UCSD-AML1 (cell line): Measurements from ENCODE around the gene RELT.

Source experiments
- DNase-seq: peaks from one replicate; lab custom pipeline; 2025; ENCODE audit not compliant: unreplicated experiment; lab: John Stamatoyannopoulos, UW

The RELT gene

DNA sequence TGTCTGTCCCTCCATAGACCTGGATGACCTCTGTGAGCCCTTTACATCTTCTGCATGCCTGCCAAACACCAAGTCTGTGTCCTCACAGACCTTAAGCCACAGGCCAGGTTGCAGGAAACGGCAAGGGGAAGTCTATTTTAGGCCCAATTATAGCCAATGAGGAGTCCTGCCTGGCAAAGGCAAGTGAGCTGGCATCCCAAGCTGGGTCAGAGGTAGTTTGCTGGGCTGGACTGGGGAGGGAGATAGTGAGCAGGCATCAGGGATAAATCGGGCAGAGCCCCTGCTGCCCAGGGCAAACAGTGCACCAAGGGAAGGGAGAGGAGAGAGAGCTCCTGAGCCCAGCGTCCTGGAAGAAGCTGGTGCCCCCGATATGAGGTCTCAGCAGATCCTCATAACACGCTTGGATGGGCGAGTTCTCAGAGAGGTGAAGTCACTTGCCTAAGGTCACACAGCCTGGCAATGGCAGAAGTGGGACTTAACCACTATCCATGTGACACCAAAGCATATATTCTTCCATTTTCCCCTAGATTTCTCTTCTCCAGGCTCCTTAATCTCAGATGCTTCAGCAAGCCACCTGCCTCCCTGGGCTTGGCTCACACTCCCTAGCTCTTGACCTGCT, 3.7 kb upstream of the RELT start:
- peak; percentile 54 for DNase-seq

DNA sequence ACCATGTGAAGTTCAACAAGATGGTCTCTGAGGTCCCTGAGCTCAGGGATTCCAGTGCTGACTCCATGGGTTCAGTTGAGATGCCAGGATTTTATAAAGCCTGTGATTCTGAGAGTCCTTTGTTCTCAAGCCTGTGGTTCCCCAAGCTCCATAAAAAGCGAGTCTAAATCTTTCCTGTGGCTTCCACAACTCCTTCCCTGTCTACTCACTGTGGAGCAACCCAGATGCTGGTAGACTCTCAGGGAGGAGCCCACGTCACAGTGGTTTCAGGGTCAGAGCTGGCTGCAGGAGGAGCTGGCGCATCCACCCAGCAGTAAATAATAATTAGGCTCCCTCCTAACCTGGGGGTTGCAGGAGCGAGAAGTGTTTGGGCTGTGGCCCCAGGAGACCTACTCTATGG, 2.0 kb upstream of the RELT start:
- DNase-seq, result no peak

DNA sequence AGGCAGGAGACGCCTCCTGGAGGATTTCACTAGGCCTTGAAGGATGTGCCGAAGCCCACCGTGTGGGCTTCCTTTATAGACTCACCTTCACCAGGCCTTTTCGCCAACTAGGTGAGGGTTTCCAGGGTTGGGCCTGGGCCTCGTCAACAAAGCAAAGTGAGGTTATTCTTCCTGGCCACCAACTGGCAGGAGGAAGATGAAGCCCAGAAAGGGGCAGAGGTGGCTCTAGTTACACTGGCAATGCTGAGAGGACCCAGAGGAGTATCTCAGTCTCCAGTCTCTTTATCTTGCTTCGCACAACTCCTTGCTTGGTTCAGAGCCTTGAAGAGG, 404 bp upstream of the RELT start:
- DNase-seq, result no peak

DNA sequence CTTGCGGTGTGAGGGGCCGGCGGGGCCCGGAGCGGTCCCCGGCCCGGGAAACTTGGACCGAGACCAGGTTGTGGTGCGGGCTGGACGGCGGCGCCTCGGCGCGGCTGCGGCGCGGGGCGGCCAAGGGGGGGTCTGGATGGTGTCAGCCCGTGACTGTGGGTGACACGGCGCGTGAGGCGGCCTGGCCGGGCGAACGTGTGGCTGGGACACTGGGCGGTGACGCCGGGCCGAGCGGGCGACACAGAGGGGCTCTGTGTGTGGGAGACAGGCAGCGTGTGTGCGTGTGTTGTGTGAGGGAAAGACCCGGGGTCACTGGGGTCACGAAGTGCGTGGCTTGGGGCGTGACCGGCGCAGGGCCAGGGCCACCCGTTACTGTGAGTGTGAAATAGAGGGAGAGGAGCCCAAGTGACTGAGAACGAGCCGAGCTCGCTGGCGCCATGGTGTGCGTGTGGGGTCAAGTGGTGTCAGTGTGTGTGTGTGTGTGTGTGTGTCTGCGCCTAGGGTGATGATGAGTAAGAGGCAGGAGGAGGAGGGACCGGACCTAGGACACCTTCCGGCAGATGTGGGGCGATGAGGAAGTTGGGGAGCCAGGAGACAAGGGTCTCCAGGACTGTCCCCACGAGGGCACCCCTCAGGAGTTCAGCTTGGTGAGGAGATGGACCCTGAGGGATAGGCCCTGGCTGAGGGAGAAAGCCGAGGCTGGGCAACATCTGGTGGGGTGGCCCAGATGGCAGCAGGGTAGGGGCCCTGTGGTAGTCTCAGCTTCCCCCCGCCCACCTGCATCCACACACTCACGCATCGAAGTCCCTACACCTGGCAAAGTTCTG, 817 bp downstream of the RELT start:
- peak; percentile 69 for DNase-seq

DNA sequence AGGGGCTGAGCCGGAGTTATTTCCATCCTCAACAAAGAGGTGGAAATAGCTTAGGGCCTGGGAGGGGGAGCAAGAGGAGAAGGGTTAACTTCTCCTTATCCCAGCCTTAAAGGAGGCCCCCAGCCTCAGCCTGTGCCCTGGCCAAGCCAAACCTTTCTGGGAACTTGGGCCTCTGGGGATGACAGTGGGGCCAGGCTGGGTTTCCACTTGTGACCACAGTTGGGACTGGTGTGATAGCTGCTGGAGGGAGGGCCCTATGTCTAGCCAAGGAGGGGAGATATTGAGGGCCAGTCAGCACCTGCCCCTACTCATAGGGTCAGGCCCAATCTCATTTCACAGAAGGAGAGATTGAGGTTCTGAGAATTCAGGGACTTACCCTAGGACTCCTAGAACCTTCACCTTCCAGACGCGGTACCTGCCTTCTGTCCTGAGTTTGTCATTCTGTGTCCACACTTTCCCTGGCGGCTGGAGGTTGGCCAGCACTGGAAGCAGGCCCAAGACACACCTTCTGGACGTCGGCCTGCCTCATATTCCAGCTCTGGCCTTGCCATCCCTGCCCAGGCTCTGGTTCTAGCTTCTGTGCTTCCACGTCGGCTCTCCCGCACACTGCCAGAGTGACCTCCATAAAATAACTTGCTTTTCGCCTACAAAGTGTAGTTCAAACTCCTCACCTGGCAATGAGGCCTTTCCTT, 3.1 kb downstream of the RELT start:
- no peak for DNase-seq

DNA sequence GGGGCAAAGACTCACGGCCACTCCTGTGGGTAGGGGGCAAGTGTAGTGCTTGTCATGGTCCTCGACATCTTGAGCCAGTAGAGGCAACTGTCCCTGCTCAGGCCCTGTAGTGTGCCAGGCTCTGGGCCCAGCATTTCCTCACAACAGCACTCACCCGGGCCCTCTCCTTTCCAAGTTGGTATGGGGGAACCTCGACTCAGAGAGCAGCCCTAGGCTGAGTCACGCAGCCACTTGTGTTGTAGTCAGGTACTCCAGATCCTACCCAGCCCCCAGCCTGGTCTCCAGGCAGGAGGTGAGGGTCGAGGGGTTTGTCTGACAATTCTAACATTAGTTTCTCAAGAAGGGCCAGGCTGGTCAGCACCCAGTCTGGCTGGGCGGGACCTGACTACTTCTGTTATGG, 4.1 kb downstream of the RELT start:
- no peak for DNase-seq

DNA sequence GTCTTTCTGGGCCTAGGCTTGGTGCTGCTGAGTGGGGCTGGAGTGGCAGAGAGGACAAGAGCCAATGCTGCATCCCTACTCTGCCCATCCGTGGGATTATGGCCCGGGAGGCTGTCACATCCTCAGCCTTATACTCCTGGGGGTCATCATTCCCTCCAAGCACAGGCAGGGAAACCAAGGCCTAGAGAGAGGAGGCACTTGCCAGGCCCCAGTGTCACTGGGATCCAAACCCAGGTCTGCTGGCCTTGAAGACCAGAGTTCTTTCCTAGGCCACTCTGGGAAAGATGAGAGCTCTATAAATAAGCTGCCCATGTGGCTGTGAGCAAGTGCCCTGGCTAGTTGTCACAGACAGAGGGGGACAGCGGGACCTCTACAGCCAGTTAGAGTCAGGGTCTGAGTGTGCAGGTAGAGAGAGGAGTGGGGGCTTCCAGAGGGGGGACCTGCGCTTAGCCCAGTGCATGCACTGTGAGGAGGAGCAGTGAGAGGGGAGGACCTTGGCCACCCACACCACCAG, 4.8 kb downstream of the RELT start:
- no peak for DNase-seq

DNA sequence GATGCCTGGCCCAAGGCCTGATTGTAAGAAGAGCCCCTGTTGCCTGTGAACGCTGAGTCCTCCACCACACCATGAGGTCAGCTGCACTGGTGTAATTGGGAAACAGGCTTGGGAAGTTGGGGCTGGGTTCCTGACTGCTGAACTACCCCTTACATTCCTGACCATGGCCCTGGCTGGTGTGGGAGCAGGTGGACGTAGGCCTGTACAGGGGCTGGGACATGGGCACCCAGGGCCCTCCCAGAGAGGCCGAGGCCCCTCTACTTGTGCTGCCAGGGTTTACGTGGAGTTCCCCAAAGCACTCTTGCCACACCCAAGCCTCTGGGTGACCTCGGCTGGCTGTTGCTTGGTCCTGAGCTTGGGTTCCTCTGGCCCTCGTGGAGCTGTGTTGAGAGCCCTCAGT, 5.4 kb downstream of the RELT start:
- DNase-seq, result no peak

DNA sequence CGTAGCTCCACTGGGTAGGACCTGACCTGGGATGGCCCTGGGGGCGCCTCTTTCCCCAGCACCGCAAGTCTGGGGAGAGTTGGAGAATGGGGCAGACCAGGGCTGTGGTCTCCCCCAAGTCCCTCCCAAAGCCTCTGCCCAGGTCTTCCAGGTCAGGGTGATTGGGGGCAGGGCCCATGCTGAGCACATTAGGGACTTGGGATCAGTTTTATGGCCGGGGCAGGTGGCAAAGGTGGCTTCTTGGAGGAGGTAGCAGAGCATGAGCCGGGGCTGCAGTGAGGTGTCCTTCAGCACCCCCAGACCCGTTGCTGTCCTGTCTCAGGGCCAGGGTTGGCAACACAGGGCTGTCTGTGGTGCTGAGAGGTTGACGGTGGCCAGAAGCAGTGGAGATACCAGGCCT, 6.0 kb downstream of the RELT start:
- no peak for DNase-seq

DNA sequence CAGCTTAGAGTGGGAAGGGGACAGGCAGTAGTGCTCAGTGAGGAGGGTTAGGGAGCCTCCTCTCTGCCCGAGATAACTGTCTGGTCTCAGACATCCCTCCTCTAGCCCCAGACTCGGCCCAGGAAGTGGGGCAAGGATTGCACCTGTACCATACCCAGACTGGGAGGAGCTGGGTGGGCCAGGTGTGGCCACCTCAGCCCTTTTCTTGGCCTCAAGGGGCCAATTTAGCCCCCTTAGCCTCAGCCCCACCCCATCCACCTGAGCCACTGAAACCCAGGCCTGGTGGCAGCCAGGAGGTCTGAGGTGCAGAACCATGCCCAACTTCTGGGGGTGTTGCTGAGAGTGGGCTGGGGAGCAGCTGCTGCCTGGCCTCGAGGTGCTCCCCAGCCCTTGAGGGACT, 6.5 kb downstream of the RELT start:
- no peak for DNase-seq

DNA sequence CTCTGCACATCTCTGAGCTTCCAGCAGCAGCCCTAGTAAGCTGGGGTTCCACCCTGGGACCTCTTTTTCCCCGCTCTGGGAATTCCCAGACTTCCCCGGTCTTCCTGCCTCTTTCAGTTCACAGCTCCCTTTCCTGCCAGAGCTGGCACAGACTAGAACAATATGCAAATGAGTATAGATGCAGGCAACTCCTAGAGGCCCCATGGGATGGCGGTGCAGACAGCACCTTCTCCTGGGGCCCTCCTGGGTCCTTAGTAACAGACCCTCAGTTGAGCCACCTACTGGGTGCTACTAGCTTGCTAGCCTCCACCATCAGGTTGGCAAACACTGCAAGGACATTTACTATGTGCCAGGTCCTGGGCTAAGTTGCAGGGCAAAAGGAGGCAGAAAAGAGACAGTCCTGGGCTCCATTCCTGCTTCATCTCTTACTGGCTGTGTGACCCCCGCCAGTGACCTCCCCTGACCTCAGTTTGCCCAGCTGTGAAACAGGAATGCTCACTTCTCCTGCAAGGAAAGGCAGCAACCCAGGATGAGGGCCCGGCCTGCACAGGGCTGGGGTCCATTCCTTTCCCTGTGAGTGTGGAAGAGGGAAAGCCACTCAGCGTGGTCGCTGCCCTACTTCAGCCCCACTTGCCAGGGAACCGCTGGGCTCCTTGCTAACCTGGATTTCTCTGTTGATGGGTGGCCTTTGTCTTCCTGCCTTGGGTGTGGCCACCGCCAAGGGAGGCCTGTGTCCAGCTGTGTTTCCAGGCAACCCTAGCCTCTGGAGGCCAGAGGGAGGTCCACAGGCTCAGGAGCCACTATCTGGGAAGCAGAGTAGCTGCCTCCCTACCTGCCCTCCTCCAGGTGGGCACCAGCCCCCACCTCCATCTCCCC, 7.3 kb downstream of the RELT start:
- no peak for DNase-seq

DNA sequence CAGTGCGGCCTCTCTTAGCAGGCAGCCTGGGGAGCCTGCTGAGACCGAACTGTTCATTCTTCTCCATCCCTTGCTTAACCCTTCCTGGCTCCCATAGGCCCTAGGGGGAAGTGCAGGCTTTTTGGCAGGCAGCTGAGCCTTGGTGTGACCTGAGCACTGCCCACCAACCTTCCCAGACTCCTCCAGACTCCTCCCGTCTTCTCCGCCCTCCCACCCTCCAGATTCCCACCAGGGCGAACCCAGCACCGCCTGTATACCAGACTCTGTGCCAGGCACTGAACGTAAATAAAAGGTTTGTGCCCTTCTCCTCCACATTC, 7.9 kb downstream of the RELT start:
- DNase-seq, result no peak

DNA sequence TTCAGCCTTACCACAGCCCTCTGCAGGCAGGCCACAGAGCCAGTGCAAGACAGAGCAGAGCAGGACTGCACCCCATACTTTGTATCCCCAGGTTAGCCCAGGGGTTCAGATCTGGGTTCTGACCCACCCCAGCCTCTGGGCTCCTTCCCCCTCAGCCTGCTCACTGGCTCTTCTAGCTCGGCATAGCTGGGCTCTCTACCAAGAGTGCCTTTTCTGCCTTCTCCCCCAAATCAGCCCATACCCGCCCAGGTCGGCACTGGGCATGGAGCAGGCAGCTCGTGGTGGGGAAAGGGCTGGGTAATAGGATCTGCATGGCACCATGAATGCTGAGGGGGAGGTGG, 8.3 kb downstream of the RELT start:
- DNase-seq, result no peak

DNA sequence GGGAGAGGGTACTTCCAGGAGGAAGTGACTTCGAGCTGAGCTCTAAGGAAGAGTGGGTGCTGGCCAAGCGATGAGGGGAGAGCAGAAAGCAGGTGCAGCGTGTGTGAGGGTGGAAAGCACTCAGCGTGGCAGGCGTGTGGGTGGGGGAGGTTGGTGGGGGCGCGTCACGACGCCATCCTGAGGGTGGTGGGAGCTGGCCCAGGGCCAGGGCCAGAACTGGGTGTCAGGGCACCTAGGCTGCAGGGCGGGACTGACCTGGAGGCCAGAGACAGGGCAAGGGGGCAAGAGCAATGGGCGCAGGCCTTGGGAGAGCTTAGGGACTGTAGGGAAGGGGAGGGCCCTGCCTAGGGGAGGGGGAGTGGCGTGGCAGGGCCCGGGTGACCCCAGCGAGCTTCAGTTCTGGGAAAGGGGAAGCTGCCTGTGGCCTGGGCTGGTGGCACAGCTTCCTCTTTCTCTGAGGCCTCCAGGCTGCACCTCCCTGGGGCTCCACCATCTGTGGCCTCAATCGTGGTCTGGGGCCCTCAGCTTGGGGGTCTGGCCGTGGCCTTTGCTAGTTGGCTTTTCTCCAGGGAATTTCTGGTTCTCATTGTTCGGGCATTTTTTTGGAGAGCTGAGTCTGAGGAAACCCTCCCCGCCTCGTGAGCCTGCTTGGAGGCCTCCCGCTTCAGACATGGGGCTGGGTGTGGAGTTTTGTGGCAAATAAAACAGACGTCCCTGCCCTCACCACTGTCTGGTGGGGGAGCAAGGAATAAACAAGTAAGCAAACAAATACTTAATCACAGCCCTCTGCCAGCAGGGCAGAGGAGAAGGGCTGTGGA, 8.9 kb downstream of the RELT start:
- peak; percentile 92 for DNase-seq

DNA sequence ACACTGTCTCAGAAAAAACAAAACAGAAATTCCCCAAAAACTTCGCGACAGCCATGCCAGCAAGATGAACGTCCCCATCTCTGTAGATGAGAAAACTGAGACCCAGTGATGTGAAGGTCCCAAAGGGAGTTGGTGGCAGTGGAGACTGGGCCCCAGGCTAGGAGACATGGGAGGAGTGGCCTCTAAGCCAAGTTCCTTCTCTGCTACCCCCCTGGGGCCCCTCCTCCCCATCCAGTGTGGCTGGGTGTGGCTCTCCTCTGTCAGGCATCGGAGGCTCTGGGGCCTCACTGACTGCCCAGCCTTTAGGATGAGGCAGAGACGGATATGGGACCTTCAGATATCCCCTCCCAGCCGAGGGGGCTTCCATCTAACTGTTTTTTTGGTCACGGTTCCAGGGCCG, 9.8 kb downstream of the RELT start:
- DNase-seq, result peak; percentile 68

DNA sequence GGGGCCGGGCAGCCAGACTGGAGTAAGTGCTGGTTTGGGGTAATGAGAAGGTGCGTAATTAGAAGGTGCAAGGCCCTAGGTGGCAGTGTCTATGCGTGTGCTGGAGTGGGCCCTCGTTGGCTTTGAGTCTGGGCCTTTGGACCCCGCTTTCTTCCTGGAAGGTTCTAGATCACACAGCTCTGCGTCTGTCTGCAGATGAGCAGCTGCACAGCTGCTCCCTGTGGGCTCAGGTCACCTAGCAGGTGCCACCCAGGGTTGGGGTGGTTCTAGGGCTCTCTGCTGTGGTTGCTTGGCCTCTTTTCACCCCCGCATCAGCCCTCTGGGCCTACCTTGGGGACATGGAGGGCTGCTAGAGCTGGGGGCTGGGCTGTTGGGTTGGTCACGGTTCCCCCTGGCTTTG, 10.3 kb downstream of the RELT start:
- DNase-seq, result no peak

DNA sequence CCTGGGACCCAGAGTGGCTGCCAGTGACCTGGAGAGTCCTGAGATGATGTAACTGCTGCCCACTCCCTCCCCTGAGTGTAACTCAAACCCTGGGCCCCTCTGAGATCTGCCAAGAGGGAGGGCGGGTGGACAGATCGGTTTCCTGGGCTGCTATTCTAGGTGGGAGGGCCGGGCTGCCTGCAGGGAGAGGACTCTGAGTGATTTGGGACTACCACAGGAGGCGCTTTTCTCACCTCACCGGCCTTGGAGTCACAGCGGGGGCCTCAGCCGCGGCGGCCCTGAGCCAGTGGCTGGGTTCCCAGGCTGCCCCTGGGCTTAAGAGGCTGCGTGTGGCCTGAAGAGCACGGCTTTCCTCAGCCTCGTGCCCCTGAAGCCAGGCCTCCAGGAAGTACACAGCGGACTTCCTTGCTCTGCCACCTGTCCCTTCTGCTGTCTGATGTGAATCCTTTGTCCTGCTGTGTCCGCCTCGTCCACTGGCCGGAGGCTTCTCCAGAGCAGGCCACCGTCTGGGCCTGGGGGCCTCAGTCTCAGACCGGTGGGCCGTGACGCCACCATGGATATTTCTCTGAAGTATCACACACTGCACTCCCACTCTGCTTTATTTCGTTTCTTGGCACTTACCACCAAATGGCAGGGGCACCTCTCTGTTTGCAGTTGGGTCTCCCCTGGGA, 11.5 kb downstream of the RELT start:
- no peak for DNase-seq

DNA sequence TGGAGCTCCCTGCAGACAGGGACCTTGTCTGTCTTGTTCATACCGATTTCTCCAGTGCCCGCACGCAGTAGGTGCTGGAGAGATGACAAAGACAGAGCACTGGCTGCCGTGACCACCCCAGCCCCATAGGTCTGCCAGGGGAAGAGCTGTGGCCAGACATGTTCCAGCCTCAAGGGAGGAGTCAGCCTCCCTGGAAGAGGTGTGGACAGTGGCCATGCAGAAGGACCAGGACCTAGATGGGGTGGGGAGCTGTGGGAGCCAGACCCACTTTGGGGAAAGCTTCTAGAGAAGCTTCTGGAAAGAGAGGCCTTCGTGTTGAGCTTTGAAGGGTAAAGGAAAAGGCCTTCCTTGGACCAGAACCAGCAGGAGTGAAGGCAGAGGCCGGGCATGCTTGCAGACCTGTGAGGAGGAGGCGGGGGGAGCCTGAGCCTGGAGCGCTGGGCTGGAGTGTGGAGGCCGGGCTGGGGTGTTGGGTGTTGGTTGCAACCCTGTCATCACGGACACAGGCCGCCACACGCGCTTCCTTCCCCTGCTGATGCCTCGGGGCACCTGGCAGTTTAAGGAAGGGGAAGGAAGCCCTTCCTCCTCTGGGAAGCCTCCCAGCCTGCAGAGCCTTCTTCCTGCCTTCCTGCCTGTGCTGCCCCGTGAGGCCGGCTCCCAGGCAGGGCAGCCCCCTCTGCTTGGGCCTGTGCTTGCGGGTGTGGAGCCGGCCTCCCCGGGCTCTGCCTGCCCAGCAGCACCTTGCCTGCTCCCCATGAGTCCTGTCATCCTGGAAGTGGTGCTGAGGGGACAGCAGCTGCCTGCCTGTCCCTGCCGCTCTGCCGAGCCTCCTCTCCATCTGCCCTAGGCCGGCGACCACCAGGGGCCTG, 12.3 kb downstream of the RELT start:
- DNase-seq, result peak; percentile 79

DNA sequence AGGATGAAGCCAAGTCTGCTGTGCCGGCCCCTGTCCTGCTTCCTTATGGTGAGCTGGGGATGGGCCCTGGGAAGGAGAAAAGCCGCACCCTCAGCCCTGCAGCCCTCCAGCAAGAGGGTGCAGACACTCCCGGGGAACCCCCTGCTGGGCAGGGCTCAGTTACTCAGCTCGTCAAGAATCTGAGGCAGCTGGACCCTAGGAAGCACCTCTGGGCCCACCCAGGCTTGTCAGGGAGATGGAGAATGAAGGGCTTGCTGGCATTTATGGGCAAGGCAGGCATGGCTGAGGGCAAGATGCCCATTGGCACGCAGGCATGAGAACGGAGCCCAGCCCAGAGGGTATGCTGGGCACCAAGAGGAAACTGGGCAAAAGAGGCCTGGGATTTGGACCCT, 12.9 kb downstream of the RELT start:
- DNase-seq, result no peak
